ENCODE measurements around the gene ITGB5. TPM values are rescaled to one million over a fixed set of nuclear protein-coding genes. Genes with fewer than 3 reads are reported as not detected.

The ITGB5 gene
- total RNA-seq, 1 donor from 2014 or later, result 161 TPM

- no peak for DNase-seq (ENCODE audit: low read depth, low spot score)
Observed at GRCh38 chr3:124773351-124774326, 113.5 kb downstream of the ITGB5 start.

GRCh38 chr3:124772081-124772831 is 114.9 kb downstream of the ITGB5 start:
- peak; percentile 96 for DNase-seq (ENCODE audit: low read depth, low spot score)

- DNase-seq (ENCODE audit: low read depth, low spot score), result no peak
Observed at GRCh38 chr3:124771083-124771445, 116.1 kb downstream of the ITGB5 start.

GRCh38 chr3:124770336-124771082 is 116.7 kb downstream of the ITGB5 start:
- DNase-seq (ENCODE audit: low read depth, low spot score), result no peak

- no peak for DNase-seq (ENCODE audit: low read depth, low spot score)
Observed at GRCh38 chr3:124769462-124769861, 117.7 kb downstream of the ITGB5 start.

- no peak for DNase-seq (ENCODE audit: low read depth, low spot score)
Observed at GRCh38 chr3:124768812-124769211, 118.4 kb downstream of the ITGB5 start.

GRCh38 chr3:124767691-124768090 is 119.5 kb downstream of the ITGB5 start:
- no peak for DNase-seq (ENCODE audit: low read depth, low spot score)

- DNase-seq (ENCODE audit: low read depth, low spot score), result no peak
Observed at GRCh38 chr3:124767264-124767663, 119.9 kb downstream of the ITGB5 start.

GRCh38 chr3:124766113-124767095 is 120.8 kb downstream of the ITGB5 start:
- no peak for DNase-seq (ENCODE audit: low read depth, low spot score)

GRCh38 chr3:124765197-124765840 is 121.8 kb downstream of the ITGB5 start:
- DNase-seq (ENCODE audit: low read depth, low spot score), result no peak

- no peak for DNase-seq (ENCODE audit: low read depth, low spot score)
Observed at GRCh38 chr3:124764746-124765145, 122.4 kb downstream of the ITGB5 start.

- DNase-seq (ENCODE audit: low read depth, low spot score), result no peak
Observed at GRCh38 chr3:124763644-124764358, 123.4 kb downstream of the ITGB5 start.

- DNase-seq (ENCODE audit: low read depth, low spot score), result no peak
Observed at GRCh38 chr3:124763206-124763605, 124.0 kb downstream of the ITGB5 start.

GRCh38 chr3:124762661-124763011 is 124.5 kb downstream of the ITGB5 start:
- no peak for DNase-seq (ENCODE audit: low read depth, low spot score)

GRCh38 chr3:124761935-124762660 is 125.1 kb downstream of the ITGB5 start:
- no peak for DNase-seq (ENCODE audit: low read depth, low spot score)

GRCh38 chr3:124761250-124761796 is 125.8 kb downstream of the ITGB5 start:
- DNase-seq (ENCODE audit: low read depth, low spot score), result peak; percentile 29

GRCh38 chr3:124760601-124761000 is 126.6 kb downstream of the ITGB5 start:
- no peak for DNase-seq (ENCODE audit: low read depth, low spot score)

GRCh38 chr3:124759666-124760401 is 127.3 kb downstream of the ITGB5 start:
- DNase-seq (ENCODE audit: low read depth, low spot score), result no peak
